ENCODE measurements around the gene AATF. TPM values are rescaled to one million over a fixed set of nuclear protein-coding genes. Genes with fewer than 3 reads are reported as not detected.

Gene AATF
- total and polyA plus RNA-seq, 9 of the 15 experiments (the other 6 are each of a cell fraction or from before 2014, with no cell fraction given), result 34.5 to 133 (median 90.1) TPM

DNA sequence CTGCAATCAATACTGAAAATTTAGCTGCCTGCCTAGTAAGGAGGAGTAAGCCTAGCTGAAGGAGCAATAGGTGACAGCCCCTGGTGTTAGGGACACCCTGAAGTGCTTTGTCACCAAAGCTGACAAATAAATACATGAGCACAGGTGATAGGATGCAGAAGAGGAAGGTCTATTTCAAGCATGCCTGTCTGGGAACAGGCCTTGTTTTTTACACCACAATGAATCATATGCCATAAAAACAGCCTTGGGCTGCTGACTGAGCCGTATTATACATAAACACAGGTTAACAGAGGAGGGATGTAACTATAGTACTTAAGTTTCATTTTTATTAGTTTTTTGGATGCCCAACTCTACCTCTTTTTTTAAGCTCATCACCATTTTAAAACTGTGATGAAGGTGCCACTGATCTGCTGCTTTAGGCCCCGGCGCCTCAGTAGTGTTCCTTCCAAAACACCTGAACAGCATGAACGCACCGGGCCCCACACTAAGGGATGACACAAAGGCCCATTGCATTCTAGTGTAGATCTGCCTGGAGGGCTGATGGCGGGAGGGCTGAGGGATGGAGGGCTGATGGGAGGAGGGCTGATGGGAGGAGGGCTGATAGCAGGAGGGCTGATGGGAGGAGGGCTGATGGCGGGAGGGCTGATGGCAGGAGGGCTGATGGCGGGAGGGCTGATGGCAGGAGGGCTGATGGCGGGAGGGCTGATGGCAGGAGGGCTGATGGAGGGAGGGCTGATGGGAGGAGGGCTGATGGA, 150.3 kb downstream of the AATF start:
- no peaks in the 10 kb centered on the region for H4K20me1 ChIP-seq (replicated peaks; ENCODE audit: control insufficient read depth, insufficient read depth, low read length)
- in situ Hi-C loops (cut with MboI), result no loop called here
- H3K9ac ChIP-seq (ENCODE audit: insufficient read depth in 1 of 2, low read depth in 2 of 2, low read length in 2 of 2), result no peak overlapping the region
- H3K27me3 ChIP-seq (ENCODE audit: control insufficient read depth in 2 of 2, insufficient read depth in 2 of 2, low read length in 2 of 2), result no peaks in the 10 kb centered on the region
- no peak overlapping the region for H2AFZ ChIP-seq (ENCODE audit: low read depth, low read length)
- peaks cover 91% of the 10 kb centered on the region for H3K36me3 ChIP-seq (ENCODE audit: control insufficient read depth, insufficient read depth, low read length)
- BruUV-seq (replicated peaks), result no TSS peak
- ChIA-PET CTCF (ENCODE audit: low intra/inter-chr PET ratio) (no interaction called here), POLR2A (interaction anchor here (1.1 to 1.2 kb wide), 2 partner anchors 17 to 20 kb away, joined by 3 to 5 read pairs; no protein-coding TSS in a partner anchor)
- H3K4me2 ChIP-seq (ENCODE audit: insufficient read depth, low read length), result no peak overlapping the region
- H3K9me1 ChIP-seq (ENCODE audit: control insufficient read depth, insufficient read depth, low read length), result no peaks in the 10 kb centered on the region
- intact Hi-C loops (cut with micrococcal nuclease), result no loop called here
- FAIRE-seq (no peak), ATAC-seq (no peak), DNase-seq (ENCODE audit: extremely low read depth in 1 of 4, low spot score in 3 of 4) (no peak)
- TF ChIP-seq HMGN3 (IDR thresholded peaks at IDR 0.05; ENCODE audit: borderline replicate concordance, extremely low read depth, insufficient read length, low read depth, low read length) (no peak), MYC (IDR thresholded peaks at IDR 0.05; ENCODE audit: low read depth, low read length) (no peak), MYC (CRISPR knock-in tag; IDR thresholded peaks at IDR 0.05; ENCODE audit: borderline replicate concordance, low read depth) (no peak), BDP1 (IDR thresholded peaks at IDR 0.05; ENCODE audit: insufficient read depth, insufficient read length) (no peak), ETV6 (IDR thresholded peaks at IDR 0.05; ENCODE audit: borderline replicate concordance in 1 of 2, low read depth in 2 of 2, low read length in 1 of 2) (no peak), ETV6 (CRISPR knock-in tag; IDR thresholded peaks at IDR 0.05; ENCODE audit: borderline replicate concordance) (no peak)
- TF ChIP-seq, protein P1, sequence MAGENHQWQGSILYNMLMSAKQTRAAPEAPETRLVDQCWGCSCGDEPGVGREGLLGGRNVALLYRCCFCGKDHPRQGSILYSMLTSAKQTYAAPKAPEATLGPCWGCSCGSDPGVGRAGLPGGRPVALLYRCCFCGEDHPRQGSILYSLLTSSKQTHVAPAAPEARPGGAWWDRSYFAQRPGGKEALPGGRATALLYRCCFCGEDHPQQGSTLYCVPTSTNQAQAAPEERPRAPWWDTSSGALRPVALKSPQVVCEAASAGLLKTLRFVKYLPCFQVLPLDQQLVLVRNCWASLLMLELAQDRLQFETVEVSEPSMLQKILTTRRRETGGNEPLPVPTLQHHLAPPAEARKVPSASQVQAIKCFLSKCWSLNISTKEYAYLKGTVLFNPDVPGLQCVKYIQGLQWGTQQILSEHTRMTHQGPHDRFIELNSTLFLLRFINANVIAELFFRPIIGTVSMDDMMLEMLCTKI (IDR thresholded peaks at IDR 0.05; ENCODE audit: partially characterized antibody), result no peak
- no peak overlapping the region for H3K4me3 ChIP-seq
- H3K4me1 ChIP-seq (replicated peaks in 1 of 2; ENCODE audit: control insufficient read depth in 2 of 2, insufficient read depth in 2 of 2, low read length in 2 of 2), result no peaks in the 10 kb centered on the region
- H3K79me2 ChIP-seq (ENCODE audit: control insufficient read depth, insufficient read depth, low read length), result no peaks in the 10 kb centered on the region
- WGBS (ENCODE audit: insufficient coverage, low coverage, missing lambda C conversion rate), result 94% methylated on average over 7 of the region's 9 CpGs
- no peaks in the 10 kb centered on the region for H3K9me3 ChIP-seq (replicated peaks; ENCODE audit: control insufficient read depth, insufficient read depth, low read depth, low read length)
- no peak overlapping the region for H3K27ac ChIP-seq (ENCODE audit: extremely low read depth, low read depth, low read length)
